NCI-H774 (cell line): ENCODE data around the gene UGT2B17.
"Not testable (repeated sequence)": the region's sequence is repeated elsewhere in the genome, so short reads cannot be mapped to it uniquely, and the experiment has no call there.

Source experiments
- DNase-seq: peaks from one replicate; lab custom pipeline; 2025; lab: John Stamatoyannopoulos, UW

UGT2B17 gene

DNA sequence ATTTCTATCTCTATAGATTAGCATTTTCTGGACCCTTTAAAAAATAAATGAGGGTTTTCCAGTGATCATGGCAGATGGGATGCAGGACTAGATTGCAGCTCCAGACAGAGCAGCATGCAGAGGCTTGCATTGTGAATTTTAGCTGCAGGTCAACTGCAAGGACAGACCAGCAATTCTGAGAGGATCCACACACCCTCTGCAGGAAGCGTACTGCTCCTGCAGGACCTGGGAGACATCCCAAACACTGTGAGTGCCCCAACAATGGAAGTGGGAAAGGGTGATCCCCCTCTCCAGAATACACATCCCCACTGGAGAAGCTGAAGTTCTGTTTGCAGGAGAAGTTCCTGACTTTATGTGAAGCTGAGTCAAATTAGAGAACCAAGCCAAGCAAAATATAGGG is 7.1 kb downstream of the UGT2B17 start:
- DNase-seq, result not testable (repeated sequence)

DNA sequence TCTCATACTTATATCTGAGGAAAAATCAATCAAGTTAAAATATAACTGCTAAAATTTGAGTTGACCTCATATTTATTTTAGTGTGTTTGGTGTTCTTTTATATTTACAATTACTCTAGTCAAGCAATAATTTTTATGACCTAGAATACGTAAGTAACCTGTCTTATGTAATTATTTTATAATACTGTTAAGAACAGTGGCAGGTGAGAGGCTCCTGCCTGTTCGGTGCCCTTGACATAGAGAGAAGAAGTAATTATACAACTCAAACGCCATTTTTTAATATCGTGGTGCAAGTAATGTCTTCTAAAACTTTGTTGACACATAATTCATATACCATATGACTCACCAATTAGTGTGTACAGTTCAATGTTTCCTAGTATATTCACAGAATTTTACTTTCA is 7.6 kb downstream of the UGT2B17 start:
- DNase-seq, result not testable (repeated sequence)

DNA sequence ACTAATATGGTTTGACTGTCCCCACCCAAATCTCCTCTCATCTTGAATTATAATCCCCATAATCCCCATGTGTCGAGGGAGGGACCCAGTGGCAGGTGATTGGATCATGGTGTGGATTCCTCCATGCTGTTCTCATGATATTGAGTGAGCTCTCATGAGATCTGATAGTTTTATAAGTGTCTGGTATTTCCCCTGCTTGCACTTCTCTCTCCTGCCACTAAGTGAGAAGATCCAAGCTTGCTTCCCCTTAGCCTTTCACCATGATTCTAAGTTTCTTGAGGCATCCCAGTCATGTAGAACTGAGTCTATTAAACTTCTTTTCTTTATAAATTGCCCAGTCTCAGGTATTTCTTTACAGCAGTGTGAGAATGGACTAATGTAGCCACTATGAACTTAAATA is 9.8 kb downstream of the UGT2B17 start:
- DNase-seq, result not testable (repeated sequence)

DNA sequence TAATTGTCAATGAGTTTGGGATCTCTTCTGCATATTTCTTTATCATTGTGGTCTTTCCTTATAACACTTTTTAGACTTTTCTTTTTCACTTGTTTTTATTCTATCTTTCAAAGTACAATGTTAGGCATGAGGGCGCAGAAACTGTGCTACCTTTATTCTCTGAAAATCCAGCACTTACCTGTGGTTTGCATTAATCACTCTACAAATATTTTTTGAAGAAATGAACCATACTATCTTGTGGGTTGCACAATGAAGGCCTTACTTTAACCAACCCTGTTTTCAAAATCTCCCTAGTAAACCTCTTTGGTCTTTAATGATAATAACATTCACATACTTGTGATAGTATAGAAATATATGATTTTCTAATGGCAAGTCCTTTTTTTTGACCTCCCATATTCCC is 11.0 kb downstream of the UGT2B17 start:
- not testable (repeated sequence) for DNase-seq

DNA sequence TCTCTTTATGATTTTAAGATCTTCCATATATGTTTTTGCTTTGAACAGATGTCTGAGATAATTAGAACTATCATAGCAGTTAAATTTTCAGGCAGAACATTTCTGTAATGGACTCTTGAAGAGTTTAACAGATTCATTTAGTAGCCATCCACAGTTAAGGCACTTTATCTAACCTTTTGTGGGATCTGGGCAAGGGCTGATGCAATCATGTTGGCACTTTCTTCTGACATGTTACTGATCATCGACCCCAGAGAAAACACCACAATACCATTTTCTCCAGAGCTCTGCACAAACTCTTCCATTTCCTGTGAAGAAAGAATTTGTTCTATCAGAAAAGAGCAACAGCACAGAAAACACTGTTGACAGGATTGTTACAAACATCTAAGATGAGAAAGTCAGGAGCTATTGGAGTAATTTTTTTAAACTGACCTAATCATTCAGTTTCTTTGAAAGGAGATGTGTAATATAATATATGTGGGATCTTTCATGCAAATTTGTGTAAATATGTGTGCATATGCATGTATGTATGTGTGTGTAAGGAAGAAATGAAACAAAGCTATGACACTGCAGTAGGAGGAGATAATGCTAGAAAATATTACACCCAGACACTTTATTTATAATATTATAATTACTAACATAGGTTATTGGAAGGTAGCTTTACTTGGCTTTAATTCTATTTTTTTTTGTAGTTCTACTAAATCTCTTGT is 15.6 kb downstream of the UGT2B17 start:
- DNase-seq, result not testable (repeated sequence)

DNA sequence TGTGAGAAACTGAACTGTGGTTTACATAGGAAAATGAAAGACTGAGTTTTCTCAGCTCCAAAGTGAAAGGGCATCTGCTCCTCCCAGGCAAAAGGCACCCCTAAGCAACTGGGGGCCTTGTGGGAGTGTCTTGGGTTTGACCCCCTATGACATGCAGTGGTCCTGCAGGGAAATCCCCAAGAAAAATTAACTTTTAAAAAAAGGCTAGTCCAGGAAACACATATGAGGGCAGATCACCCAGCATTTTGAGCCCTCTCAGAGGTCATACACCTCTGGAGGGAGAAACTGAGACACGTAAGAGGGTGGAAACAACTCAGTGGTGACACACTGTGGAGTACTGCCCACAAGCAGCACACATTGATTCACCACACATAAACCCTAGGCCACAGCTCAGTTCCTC is 22.3 kb downstream of the UGT2B17 start:
- DNase-seq, result not testable (repeated sequence)

DNA sequence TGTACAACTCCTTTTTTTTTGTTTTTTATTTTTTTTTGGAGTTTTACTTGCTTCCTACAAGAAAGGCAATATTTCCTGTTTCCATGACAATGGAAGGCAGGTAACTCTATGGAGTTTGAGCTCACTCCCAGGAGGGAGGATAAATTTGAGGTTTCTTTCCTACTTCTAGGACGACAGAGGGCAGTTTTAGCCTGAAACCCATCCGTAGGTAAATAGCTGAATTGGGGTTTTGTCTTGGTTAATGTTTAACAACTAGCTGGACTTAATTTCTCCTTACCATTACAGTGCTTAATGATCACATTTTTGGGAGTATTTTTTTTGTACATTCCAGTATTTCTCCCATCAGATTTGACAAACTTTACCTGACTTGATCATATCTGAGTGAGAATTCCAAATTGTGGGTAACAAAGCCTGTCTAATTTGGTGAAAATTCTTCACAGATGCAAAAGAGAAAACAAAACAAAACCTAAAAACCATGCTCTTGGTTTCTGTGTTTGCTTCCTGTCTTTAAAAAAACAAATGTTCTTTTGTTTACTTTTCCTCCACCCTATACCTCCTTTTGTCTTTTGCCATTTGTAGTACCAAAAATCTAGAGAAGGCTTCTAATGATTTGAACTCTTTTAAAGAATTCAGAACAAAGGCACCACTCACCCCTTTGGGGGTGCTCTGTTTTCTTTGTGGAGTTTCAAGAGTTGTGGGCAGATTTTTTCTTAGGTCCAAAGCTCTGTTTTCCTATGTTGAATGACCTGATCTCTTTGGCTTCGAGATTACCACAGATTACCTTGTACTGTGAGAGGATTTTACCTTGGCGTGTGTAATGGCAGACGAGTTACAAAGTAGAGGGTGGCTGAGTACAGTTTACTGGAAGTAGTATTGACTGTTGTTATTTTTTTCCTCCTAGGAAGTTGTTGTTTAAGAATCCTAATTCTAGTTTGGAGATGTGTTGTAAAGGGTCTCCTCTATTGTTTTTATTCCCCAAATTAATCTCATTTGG is 23.0 kb downstream of the UGT2B17 start:
- DNase-seq, result not testable (repeated sequence)

DNA sequence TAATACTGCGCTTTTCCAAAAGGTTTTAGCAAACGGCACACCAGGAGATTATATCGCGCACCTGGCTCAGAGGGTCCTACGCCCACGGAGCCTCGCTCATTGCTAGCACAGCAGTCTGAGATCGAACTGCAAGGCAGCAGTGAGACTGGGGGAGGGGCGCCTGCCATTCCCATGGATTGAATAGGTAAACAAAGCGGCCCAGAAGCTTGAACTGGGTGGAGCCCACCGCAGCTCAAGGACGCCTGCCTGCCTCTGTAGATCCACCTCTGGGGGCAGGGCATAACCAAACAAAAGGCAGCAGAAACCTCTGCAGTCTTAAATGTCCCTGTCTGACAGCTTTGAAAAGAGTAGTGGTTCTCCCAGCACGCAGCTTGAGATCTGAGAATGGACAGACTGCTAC is 33.4 kb downstream of the UGT2B17 start:
- DNase-seq, result not testable (repeated sequence)

DNA sequence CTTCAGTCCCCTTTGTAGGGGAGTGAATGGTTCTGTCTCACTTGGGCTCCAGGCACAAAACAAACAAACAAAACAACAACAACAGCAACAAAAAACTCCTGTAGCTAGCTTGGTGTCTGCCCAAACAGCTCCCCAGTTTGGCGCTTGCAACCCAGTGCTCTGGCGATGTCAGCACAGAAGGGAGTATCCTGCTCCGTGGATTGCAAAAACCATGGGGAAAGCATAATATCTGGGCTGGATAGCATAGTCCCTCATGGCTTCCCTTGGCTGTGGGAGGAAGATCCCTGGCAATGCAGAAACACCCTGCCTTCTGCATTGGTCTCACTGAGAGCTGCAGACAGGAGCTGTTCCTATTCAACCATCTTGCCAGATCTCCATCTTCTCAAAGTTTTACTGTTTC is 39.7 kb downstream of the UGT2B17 start:
- DNase-seq, result no peak

DNA sequence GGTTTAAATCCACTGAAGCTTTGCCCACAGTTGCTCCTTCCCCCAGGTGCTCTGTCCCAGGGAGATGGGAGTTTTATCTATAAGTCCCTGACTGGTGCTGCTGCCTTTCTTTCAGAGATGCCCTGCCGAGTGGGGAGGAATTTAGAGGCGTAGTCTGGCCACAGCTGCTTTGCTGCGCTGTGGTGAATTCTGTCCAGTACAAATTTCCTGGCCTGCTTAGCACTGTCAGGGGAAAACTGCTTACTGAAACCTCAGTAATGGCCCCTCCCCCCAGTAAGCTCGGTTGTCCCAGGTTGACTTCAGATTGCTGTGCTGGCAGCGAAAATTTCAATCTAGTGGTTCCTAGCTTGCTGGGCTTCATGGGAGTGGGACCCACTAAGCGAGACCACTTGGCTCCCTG is 40.1 kb downstream of the UGT2B17 start:
- DNase-seq, result no peak

DNA sequence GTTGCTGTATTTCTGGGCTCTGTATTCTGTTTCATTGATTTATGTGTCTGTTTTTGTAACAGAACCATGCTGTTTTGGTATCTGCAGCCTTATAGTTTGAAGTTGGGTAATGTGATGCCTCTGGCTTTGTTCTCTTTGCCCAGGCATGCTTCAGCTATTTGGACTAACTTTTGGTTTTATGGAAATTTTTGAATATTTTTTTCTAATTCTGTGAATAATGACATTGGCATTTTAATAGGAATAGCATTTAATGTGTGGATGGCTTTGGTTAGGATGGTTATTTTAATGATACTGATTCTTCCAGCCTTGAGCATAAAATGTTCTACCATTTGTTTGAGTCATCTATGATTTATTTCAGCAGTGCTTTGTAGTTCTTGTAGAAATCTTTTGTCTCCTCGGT is 53.9 kb downstream of the UGT2B17 start:
- DNase-seq, result not testable (repeated sequence)

DNA sequence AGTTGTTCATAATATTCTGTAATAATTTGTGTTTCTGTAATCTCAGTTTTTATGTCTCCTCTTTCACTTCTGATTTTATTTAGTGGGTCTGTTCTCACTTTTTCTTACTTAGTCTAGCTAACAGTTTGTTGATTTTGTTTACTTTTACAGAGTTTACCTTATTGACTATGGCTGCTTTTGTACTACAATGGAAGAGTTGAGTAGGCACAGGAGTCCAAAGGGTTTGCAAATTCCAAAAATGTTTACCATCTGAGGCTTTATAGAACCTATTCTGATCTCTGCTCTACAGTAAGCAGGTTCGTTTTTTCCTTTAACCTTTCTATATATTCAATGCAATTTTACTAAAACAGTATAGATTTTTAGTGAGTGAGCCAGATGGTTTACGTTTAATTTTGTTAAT is 55.1 kb downstream of the UGT2B17 start:
- DNase-seq, result no peak

DNA sequence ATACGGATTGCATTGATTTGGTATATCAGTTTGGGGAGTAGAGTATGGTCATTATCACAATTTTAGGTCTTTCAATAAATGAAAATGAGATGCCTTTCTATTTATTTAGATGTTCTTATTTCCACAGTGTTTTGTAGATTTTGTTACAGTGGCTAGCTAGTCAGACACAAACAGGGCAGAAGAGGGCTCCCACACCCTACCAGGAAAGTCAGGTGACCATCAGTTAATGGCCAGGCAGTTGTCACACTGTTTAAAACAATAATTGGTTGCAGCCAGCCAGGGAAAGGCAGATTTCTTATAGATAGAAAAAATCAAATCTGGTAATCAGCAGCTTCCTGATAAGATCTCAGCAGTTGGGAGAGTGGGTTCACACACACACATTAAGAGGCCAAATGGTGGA is 57.2 kb downstream of the UGT2B17 start:
- no peak for DNase-seq

DNA sequence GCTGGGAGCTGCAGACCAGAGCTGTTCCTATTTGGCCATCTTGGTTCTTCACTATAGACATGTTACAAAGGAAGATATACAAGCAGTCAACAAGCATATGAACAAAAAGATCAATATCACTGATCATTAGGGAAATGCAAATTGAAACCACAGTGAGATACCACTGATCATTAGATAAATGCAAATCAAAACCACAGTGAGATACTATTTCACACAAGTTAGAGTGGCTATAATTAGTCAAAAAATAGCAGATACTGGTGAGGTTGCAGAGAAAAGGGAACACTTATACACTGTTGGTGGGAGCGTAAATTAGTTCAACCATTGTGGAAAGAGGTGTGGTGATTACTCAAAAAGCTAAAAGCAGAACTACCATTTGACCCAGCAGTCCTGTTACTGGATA is 70.7 kb downstream of the UGT2B17 start:
- DNase-seq, result not testable (repeated sequence)

DNA sequence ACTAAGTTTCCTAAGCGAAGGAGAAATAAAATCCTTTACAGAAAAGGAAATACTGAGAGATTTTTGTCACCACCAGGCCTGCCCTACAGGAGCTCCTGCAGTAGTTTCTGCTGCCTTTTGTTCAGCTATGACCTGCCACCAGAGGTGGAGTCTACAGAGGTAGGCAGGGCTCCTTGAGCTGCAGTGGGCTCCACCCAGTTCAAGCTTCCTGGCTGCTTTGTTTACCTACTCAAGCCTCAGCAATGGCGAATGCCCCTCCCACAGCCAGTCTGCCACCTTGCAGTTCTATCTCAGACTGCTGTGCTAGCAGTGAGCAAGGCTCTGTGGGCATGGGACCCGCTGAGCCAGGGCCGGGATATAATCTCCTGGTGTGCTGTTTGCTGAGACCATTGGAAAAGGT is 71.3 kb downstream of the UGT2B17 start:
- not testable (repeated sequence) for DNase-seq

DNA sequence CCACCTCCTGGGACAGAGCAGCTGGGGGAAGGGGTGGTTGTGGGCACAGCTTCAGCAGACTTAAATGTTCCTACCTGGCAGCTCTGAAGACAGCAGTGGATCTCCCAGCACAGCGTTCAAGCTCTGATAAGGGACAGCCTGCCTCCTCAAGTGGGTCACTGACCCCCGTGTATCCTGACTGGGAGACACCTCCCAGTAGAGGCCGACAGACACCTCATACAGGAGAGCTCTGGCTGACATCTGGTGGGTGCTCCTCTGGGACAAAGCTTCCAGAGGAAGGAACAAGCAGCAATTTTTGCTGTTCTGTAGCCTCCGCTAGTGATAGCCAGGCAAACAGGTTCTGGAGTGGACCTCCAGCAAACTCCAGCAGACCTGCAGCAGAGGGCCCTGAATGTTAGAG is 72.7 kb downstream of the UGT2B17 start:
- DNase-seq, result not testable (repeated sequence)

DNA sequence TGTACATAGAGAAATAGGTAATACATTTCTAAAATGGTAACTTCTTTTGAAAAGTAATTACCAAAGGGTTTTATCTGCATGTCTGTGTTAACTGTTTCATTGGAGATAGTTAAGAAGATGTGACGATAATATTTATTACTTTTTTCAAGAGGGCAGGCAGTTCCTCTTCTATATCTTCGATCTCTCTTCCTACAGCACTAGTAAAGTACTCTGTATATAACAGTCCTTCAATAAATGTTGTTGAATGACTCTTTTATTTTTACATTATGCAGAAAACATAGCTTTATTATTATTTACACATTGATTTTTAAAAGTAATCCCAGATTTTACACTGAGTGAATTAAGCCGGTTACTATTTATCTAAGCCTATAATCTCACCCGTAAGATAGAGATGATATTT is 77.1 kb downstream of the UGT2B17 start:
- no peak for DNase-seq

DNA sequence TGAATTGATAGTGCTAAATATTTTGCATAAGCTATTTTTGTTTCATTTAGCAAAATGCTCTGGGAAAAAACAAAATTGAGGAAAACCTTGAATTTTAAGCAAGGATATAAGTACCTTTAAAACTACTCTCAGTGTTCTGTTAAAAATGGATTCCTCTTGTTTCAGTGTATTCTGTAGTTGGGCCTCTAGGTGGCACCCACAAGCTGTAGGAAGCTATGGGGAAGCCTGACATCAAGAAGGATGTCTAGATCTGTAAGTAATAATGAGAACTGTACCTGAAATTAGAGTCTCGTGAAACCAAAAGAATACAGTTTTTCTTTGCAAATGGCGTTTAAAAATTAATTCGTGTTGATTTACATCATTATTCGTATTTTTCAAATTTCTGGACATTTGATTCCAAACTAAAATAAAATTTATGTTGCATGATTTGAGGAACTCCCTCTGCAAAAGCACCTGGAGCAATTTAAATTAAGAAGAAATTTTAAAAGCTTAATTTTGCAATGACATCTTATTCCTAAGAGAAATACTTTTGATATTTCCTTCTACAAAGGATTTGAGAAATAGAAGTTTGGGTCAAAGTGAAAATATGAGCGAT is 77.6 kb downstream of the UGT2B17 start:
- peak; percentile 18 for DNase-seq

DNA sequence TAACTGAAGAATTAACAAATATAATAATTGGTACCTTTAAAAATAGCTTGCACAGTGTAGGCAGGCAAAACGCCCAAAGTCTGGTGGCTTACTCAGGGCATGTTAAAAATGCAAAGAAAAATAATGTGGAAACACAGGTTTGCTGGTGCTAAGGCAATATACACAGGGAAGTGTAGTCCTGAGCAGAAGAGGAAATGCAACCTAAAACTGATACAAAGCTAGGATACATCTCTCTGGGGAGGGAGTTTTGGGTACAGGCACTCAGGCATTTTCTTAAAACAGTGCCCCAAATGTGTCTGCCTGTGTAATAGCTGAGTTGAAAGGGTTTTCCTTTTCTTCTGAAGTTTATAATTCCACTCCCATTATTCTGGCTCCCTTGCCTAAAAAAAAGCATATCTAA is 81.4 kb downstream of the UGT2B17 start:
- no peak for DNase-seq

DNA sequence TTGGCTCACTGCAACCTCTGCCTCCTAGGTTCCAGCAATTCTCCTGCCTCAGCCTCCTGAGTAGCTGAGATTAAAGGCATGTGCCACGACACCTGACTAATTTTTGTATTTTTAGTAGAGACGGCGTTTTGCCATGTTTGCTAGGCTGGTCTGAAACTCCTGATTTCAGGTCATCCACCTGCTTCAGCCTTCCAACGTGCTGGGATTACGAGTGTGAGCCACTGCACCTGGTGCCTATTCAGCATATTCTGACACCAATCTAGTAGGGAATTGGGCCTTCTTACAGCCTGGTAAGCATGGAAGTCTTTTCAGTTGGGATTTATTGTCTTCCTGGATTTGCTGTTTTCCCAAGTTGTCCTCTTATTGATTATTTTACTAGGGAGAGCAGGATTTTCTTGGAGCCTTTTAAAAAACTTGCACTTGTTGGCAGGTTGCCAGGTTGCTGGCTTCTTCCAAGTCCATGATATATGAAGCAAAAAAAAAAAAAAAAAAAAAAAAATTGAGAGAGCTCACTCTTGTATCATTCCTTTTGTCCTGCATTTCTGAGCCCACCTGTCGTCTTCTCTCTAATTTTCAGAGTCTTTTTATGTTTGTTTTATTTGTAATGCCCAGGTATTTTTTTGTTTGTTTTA is 85.2 kb downstream of the UGT2B17 start:
- DNase-seq, result no peak

DNA sequence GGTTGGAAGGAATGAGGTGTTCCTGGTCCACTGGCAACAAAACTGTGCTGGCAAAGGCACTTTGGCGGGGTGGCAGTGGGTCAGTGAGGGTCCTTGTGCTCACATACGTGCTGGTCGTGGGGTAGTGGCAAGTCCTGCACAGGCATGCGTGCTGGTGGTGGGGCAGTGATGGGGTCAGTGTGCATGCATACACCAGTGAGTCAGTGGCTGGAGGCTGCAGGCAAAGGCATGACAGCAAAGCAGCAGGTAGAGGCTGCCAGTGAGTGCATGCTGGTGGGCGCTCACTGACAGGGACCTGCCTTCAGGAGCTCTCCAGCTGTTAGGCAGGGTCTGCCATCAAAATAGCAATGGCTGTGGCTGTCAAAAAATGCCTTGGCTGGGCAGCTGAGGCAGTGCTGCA is 86.8 kb downstream of the UGT2B17 start:
- no peak for DNase-seq
